ENCODE measurements around the gene RAI1. TPM values are rescaled to one million over a fixed set of nuclear protein-coding genes. Genes with fewer than 3 reads are reported as not detected.

The RAI1 gene
- total RNA-seq, 1 donor from 2014 or later, result 29.2 TPM

- intact Hi-C loops (cut with DNase I), result no loop called here
- Histone ChIP-seq H3K4me3 (no peak overlapping the region), H3K9me3 (no peaks in the 10 kb centered on the region), H3K36me3 (no peaks in the 10 kb centered on the region), H3K27ac (peak overlapping the region; percentile 71), H3K4me1 (peaks cover 55% of the 10 kb centered on the region), H3K27me3 (no peaks in the 10 kb centered on the region)
- no peak for TF ChIP-seq POLR2AphosphoS5 (IDR thresholded peaks at IDR 0.05; ENCODE audit: insufficient read depth in 1 of 2, low read depth in 1 of 2)
- TF ChIP-seq CTCF (IDR thresholded peaks at IDR 0.05), result no peak
- no peak for TF ChIP-seq POLR2A (IDR thresholded peaks at IDR 0.05)
- DNase-seq (ENCODE audit: extremely low spot score in 2 of 2), result no peak
Observed at GRCh38 chr17:17730250-17730935, 49.1 kb downstream of the RAI1 start.

- no peaks in the 10 kb centered on the region for H3K36me3 ChIP-seq
- no peak overlapping the region for H3K4me3 ChIP-seq
- no peak for DNase-seq (ENCODE audit: extremely low spot score in 2 of 2)
- no peaks in the 10 kb centered on the region for H3K27me3 ChIP-seq
- H3K27ac ChIP-seq, result peak overlapping the region; percentile 71
- intact Hi-C loops (cut with DNase I), result no loop called here
- no peaks in the 10 kb centered on the region for H3K9me3 ChIP-seq
- H3K4me1 ChIP-seq, result peaks cover 60% of the 10 kb centered on the region
- TF ChIP-seq POLR2AphosphoS5 (IDR thresholded peaks at IDR 0.05; ENCODE audit: insufficient read depth in 1 of 2, low read depth in 1 of 2) (no peak), POLR2A (IDR thresholded peaks at IDR 0.05) (no peak), CTCF (IDR thresholded peaks at IDR 0.05) (no peak)
Observed at GRCh38 chr17:17732444-17732843, 51.2 kb downstream of the RAI1 start.

- Histone ChIP-seq H3K4me1 (peaks cover 67% of the 10 kb centered on the region), H3K4me3 (no peak overlapping the region), H3K36me3 (no peaks in the 10 kb centered on the region), H3K27ac (peak overlapping the region; percentile 34), H3K9me3 (no peaks in the 10 kb centered on the region), H3K27me3 (no peaks in the 10 kb centered on the region)
- intact Hi-C loops (cut with DNase I), result no loop called here
- DNase-seq (ENCODE audit: extremely low spot score in 2 of 2), result no peak
- TF ChIP-seq POLR2AphosphoS5 (IDR thresholded peaks at IDR 0.05; ENCODE audit: insufficient read depth in 1 of 2, low read depth in 1 of 2) (no peak), CTCF (IDR thresholded peaks at IDR 0.05) (no peak), POLR2A (IDR thresholded peaks at IDR 0.05) (no peak)
Observed at GRCh38 chr17:17732892-17733670, 51.8 kb downstream of the RAI1 start.

- no peaks in the 10 kb centered on the region for H3K36me3 ChIP-seq
- no peaks in the 10 kb centered on the region for H3K27me3 ChIP-seq
- H3K4me1 ChIP-seq, result peaks cover 71% of the 10 kb centered on the region
- intact Hi-C loops (cut with DNase I), result no loop called here
- no peak overlapping the region for H3K4me3 ChIP-seq
- no peak for DNase-seq (ENCODE audit: extremely low spot score in 2 of 2)
- no peaks in the 10 kb centered on the region for H3K9me3 ChIP-seq
- H3K27ac ChIP-seq, result peak overlapping the region; percentile 95
- TF ChIP-seq CTCF (IDR thresholded peaks at IDR 0.05), result no peak
- no peak for TF ChIP-seq POLR2AphosphoS5 (IDR thresholded peaks at IDR 0.05; ENCODE audit: insufficient read depth in 1 of 2, low read depth in 1 of 2)
- TF ChIP-seq POLR2A (IDR thresholded peaks at IDR 0.05), result no peak
Observed at GRCh38 chr17:17736205-17737183, 55.2 kb downstream of the RAI1 start.
